ENCODE measurements around the gene SLC66A2. TPM values are rescaled to one million over a fixed set of nuclear protein-coding genes. Genes with fewer than 3 reads are reported as not detected.

The SLC66A2 gene
- total RNA-seq, 1 donor from 2014 or later, result 52.9 TPM

GRCh38 chr18:79971986-79972385 is 20.5 kb upstream of the SLC66A2 start:
- intact Hi-C loops (cut with DNase I), result no loop called here
- H3K4me3 ChIP-seq, result no peak overlapping the region
- TF ChIP-seq CTCF (IDR thresholded peaks at IDR 0.05), result no peak
- H3K27me3 ChIP-seq, result no peaks in the 10 kb centered on the region
- H3K9me3 ChIP-seq, result no peaks in the 10 kb centered on the region
- H3K27ac ChIP-seq, result no peak overlapping the region
- H3K36me3 ChIP-seq, result peaks cover 27 to 55% of the 10 kb centered on the region in 2 donors
- no peaks in the 10 kb centered on the region for H3K4me1 ChIP-seq
- no peak for DNase-seq (ENCODE audit: low spot score in 2 of 2)

- intact Hi-C loops (cut with DNase I), result no loop called here
- no peak for TF ChIP-seq CTCF (IDR thresholded peaks at IDR 0.05)
- Histone ChIP-seq H3K36me3 (peaks cover 27 to 55% of the 10 kb centered on the region in 2 donors), H3K9me3 (no peaks in the 10 kb centered on the region), H3K4me1 (no peaks in the 10 kb centered on the region), H3K4me3 (no peak overlapping the region), H3K27me3 (no peaks in the 10 kb centered on the region), H3K27ac (no peak overlapping the region)
- no peak for DNase-seq (ENCODE audit: low spot score in 2 of 2)
Observed at GRCh38 chr18:79971211-79971952, 19.9 kb upstream of the SLC66A2 start.

GRCh38 chr18:79970419-79971133 is 19.1 kb upstream of the SLC66A2 start:
- Histone ChIP-seq H3K36me3 (peaks cover 27 to 52% of the 10 kb centered on the region in 2 donors), H3K9me3 (no peaks in the 10 kb centered on the region), H3K4me3 (no peak overlapping the region), H3K4me1 (peaks cover 0 to 1% of the 10 kb centered on the region in 2 donors), H3K27me3 (no peaks in the 10 kb centered on the region), H3K27ac (no peak overlapping the region)
- intact Hi-C loops (cut with DNase I), result no loop called here
- DNase-seq (ENCODE audit: low spot score in 2 of 2), result no peak
- TF ChIP-seq CTCF (IDR thresholded peaks at IDR 0.05), result no peak

- Histone ChIP-seq H3K36me3 (peaks cover 0 to 5% of the 10 kb centered on the region in 2 donors), H3K27ac (peak overlapping the region; percentile 53 to 59), H3K4me3 (peak overlapping the region; percentile 57 to 67), H3K4me1 (peaks cover 0 to 13% of the 10 kb centered on the region in 2 donors), H3K9me3 (no peaks in the 10 kb centered on the region), H3K27me3 (no peaks in the 10 kb centered on the region)
- intact Hi-C loops (cut with DNase I), result no loop called here
- no peak for TF ChIP-seq CTCF (IDR thresholded peaks at IDR 0.05)
- no peak for DNase-seq (ENCODE audit: low spot score in 2 of 2)
Observed at GRCh38 chr18:79965119-79965902, 13.9 kb upstream of the SLC66A2 start.

- no peaks in the 10 kb centered on the region for H3K9me3 ChIP-seq
- intact Hi-C loops (cut with DNase I), result no loop called here
- no peak for DNase-seq (ENCODE audit: low spot score in 2 of 2)
- peak within 1 kb of the TSS; percentile 57 to 67 for H3K4me3 ChIP-seq
- no peaks in the 10 kb centered on the region for H3K27me3 ChIP-seq
- H3K4me1 ChIP-seq, result peaks cover 0 to 13% of the 10 kb centered on the region in 2 donors
- H3K36me3 ChIP-seq, result no peaks in the 10 kb centered on the region
- H3K27ac ChIP-seq, result peak within 1 kb of the TSS; percentile 53 to 59
- TF ChIP-seq CTCF (IDR thresholded peaks at IDR 0.05), result peak in 2 of 3 experiments; percentile 26 to 33
Observed at GRCh38 chr18:79964330-79965118, 13.1 kb upstream of the SLC66A2 start, which contains the start of gene HSBP1L1. Gene HSBP1L1, plus strand, starts transcription at chr18:79964643. Its CDS starts 93 bp downstream, at chr18:79964736.

Data from ascending aorta (tissue), 2 donors.